Breast epithelium (tissue), 4 donors: Measurements from ENCODE around the gene SPG11. TPM values are rescaled to one million over a fixed set of nuclear protein-coding genes. Genes with fewer than 3 reads are reported as not detected.

Source experiments
- DNase-seq, 2 donors: peaks; one replicate each; pipeline ENCODE4 v3.0.0-alpha.2; 2019; ENCODE audit warnings: low spot score in 2 of 2
- H3K27ac ChIP-seq, 2 donors: fragments of 200-600 bp; sonication (generic) in 1 of 2; one replicate each; pipeline ENCODE4 v1.5.1; 2016 to 2019; ENCODE audit warnings: mild to moderate bottlenecking in 1 of 2
- H3K27me3 ChIP-seq, 2 donors: fragments of 200-600 bp; sonication (generic) in 1 of 2; one replicate each; pipeline versions ENCODE4 v1.5.1 to v1.6.0; 2017 to 2019; ENCODE audit warnings: control low read depth in 1 of 2, mild to moderate bottlenecking in 1 of 2
- H3K36me3 ChIP-seq: fragments of 200-600 bp; one replicate; pipeline ENCODE4 v1.5.1; 2019
- H3K4me1 ChIP-seq, 2 donors: fragments of 200-600 bp; sonication (generic); one replicate each; pipeline ENCODE4 v1.5.1; 2016 to 2019; ENCODE audit warnings: control low read depth in 1 of 2
- H3K4me3 ChIP-seq, 3 donors: fragments of 200-600 bp; sonication (generic); 1 replicate in 2 of 3; 2 replicates in 1 of 3; pipeline ENCODE4 v1.5.1; 2016 to 2019; ENCODE audit warnings: mild to moderate bottlenecking in 3 of 3, moderate library complexity in 2 of 3
- H3K9me3 ChIP-seq, 2 donors: fragments of 200-600 bp; sonication (generic) in 1 of 2; one replicate each; pipeline ENCODE4 v1.5.1; 2016 to 2019; ENCODE audit warnings: control low read depth in 1 of 2
- POLR2A ChIP-seq: fragments of 450-650 bp; IDR thresholded peaks from one replicate; pipeline ENCODE4 v1.6.1; 2016; ENCODE audit warnings: antibody characterized with exemption, mild to moderate bottlenecking, moderate library complexity
- POLR2AphosphoS5 ChIP-seq, 3 donors: sonication (generic); formaldehyde crosslinking; IDR thresholded peaks; one replicate each; pipeline ENCODE4 v1.6.1; 2017; ENCODE audit warnings: antibody characterized with exemption in 3 of 3
- intact Hi-C: fragments of 100-400 bp; cut with DNase I; formaldehyde crosslinking; loops from one replicate; pipeline ENCODE4 v1.15.1; 2023; ENCODE audit warnings: low total_unique reads
- total RNA-seq, 3 donors: library from RNA; depleted of rRNA; stranded (reverse); fragments of >200 nt; gene quantifications; one replicate each; pipeline ENCODE4 v1.1.0, GENCODE V29; 2016
- TF ChIP-seq, protein P1 (sequence below), 3 donors: fragments of 450-650 bp; IDR thresholded peaks; one replicate each; pipeline ENCODE4 v1.5.1; 2016 to 2017; ENCODE audit warnings: antibody characterized with exemption in 3 of 3, mild to moderate bottlenecking in 3 of 3, moderate library complexity in 3 of 3

The SPG11 gene
- total RNA-seq, 3 donors from 2014 or later = 82.4 to 117 (median 103) TPM

- H3K36me3 ChIP-seq = peaks cover 8% of the 10 kb centered on the region
- H3K27me3 ChIP-seq = no peaks in the 10 kb centered on the region
- TF ChIP-seq POLR2A (peak; percentile 100), POLR2AphosphoS5 (IDR thresholded peaks at IDR 0.05) (peak; percentile 100)
- TF ChIP-seq, protein P1, sequence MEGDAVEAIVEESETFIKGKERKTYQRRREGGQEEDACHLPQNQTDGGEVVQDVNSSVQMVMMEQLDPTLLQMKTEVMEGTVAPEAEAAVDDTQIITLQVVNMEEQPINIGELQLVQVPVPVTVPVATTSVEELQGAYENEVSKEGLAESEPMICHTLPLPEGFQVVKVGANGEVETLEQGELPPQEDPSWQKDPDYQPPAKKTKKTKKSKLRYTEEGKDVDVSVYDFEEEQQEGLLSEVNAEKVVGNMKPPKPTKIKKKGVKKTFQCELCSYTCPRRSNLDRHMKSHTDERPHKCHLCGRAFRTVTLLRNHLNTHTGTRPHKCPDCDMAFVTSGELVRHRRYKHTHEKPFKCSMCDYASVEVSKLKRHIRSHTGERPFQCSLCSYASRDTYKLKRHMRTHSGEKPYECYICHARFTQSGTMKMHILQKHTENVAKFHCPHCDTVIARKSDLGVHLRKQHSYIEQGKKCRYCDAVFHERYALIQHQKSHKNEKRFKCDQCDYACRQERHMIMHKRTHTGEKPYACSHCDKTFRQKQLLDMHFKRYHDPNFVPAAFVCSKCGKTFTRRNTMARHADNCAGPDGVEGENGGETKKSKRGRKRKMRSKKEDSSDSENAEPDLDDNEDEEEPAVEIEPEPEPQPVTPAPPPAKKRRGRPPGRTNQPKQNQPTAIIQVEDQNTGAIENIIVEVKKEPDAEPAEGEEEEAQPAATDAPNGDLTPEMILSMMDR (IDR thresholded peaks at IDR 0.05) = no peak
- no peaks in the 10 kb centered on the region for H3K9me3 ChIP-seq
- H3K4me1 ChIP-seq = peaks cover 0 to 12% of the 10 kb centered on the region in 2 donors
- DNase-seq = peak; percentile 97 to 98
- intact Hi-C loops = loop anchor here (2.0 kb wide), 1 partner anchor 16 kb away; no protein-coding TSS in a partner anchor
- peak within 1 kb of the TSS; percentile 97 to 99 for H3K27ac ChIP-seq
- peak within 1 kb of the TSS; percentile 77 to 99 (median 94) for H3K4me3 ChIP-seq
Measured at GRCh38 chr15:44711096-44711742, 47.8 kb upstream of the SPG11 start, which contains the start of the genes B2M and PATL2. TSS of gene B2M (plus strand) at chr15:44711517. CDS start at chr15:44711547, 30 bp downstream. TSS of gene PATL2 (minus strand) at chr15:44711323. CDS start at chr15:44676490, 34,833 bp downstream.

GRCh38 chr15:44710236-44711095 lies 47.0 kb upstream of the SPG11 start:
- peaks cover 0 to 7% of the 10 kb centered on the region in 2 donors for H3K4me1 ChIP-seq
- peaks cover 2% of the 10 kb centered on the region for H3K36me3 ChIP-seq
- intact Hi-C loops = loop anchor here (2.0 kb wide), 1 partner anchor 16 kb away; no protein-coding TSS in a partner anchor
- TF ChIP-seq, protein P1 (IDR thresholded peaks at IDR 0.05) = no peak
- TF ChIP-seq POLR2A (no peak), POLR2AphosphoS5 (IDR thresholded peaks at IDR 0.05) (no peak)
- peak overlapping the region; percentile 77 to 99 (median 94) for H3K4me3 ChIP-seq
- no peaks in the 10 kb centered on the region for H3K9me3 ChIP-seq
- no peak for DNase-seq
- peak overlapping the region; percentile 97 to 99 for H3K27ac ChIP-seq
- no peaks in the 10 kb centered on the region for H3K27me3 ChIP-seq

DNA sequence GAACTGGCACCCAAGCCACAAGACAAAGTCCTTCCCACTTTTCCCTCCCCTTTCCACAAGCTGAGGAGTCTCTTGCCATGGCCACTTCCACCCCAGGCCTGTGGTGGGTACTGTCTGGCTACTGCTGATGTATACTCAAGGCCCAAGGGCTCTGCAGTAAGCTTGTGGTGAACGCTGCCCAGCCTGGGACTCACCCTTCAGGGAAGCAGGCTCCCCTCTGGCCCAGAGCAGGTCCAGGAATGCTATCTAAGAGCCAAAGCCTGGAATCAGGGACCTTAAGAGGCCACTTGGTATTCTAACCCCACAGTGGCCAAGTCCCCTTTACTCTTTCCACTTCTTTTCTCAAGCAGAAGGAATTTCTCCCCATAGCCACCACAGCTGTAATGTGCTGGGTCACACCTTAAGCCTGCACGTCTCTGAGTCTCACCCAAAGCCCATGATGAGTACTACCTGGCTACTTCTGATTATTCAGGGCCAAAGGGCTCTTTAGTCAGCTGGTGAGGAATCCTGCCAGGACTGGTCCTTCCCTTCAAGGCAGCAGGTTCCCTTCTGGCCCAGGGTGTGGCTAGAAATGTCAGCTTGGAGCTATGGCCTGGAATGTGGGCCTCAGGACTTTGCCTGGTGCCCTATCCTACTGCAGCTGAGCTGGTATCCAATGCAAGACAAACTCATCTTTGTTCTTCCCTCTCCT lies 43.6 kb upstream of the SPG11 start:
- Histone ChIP-seq H3K27me3 (no peaks in the 10 kb centered on the region), H3K4me3 (no peak overlapping the region), H3K36me3 (no peaks in the 10 kb centered on the region), H3K27ac (no peak overlapping the region), H3K9me3 (peaks cover 5% of the 10 kb centered on the region in 2 donors), H3K4me1 (no peaks in the 10 kb centered on the region)
- no peak for TF ChIP-seq POLR2AphosphoS5 (IDR thresholded peaks at IDR 0.05)
- TF ChIP-seq POLR2A = no peak
- TF ChIP-seq, protein P1 (IDR thresholded peaks at IDR 0.05) = no peak
- intact Hi-C loops = no loop called here
- no peak for DNase-seq

- DNase-seq = no peak
- no peaks in the 10 kb centered on the region for H3K4me1 ChIP-seq
- TF ChIP-seq POLR2AphosphoS5 (IDR thresholded peaks at IDR 0.05) (no peak), POLR2A (no peak)
- TF ChIP-seq, protein P1 (IDR thresholded peaks at IDR 0.05) = no peak
- peaks cover 5% of the 10 kb centered on the region in 2 donors for H3K9me3 ChIP-seq
- no peaks in the 10 kb centered on the region for H3K27me3 ChIP-seq
- no peak overlapping the region for H3K27ac ChIP-seq
- no peaks in the 10 kb centered on the region for H3K36me3 ChIP-seq
- H3K4me3 ChIP-seq = no peak overlapping the region
- intact Hi-C loops = no loop called here
Measured at GRCh38 chr15:44706401-44706800, 42.9 kb upstream of the SPG11 start.
